Measurements from ENCODE around the gene BCL3. TPM values are rescaled to one million over a fixed set of nuclear protein-coding genes. Genes with fewer than 3 reads are reported as not detected.

BCL3 gene
- total and polyA plus RNA-seq, 2 of the 13 experiments (the other 11 are each of a cell fraction or from before 2014, with no cell fraction given) = 2.3 to 4.0 TPM

DNA sequence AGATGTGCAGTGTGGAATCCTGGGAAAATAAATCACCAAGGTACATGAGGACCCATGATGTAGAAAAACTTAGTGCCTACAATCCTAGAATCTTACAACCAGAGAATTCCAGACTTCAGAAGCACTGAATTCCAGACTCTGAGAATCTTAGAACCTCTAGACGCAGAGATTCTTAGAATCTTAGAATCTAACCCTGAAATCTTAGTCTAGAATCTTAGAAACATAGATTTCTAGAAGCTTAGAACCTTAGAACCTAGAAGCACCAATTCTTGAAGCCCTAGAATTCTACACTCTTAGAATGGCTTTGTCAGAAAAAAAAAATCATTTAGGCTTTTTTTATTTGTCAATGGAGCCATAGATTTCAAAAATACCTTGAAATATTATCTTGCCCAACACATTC is 43.5 kb upstream of the BCL3 start:
- peaks cover 30% of the 10 kb centered on the region for H3K4me1 ChIP-seq (ENCODE audit: insufficient read depth, low read length)
- no peak overlapping the region for H2AFZ ChIP-seq (ENCODE audit: low read length)
- POLR2A ChIA-PET = interaction anchor here (1.5 kb wide), 1 partner anchor 10 kb away, joined by 6 read pairs; no protein-coding TSS in a partner anchor
- no TSS peak for BruUV-seq (replicated peaks)
- H3K79me2 ChIP-seq (ENCODE audit: insufficient read depth, low read length) = no peaks in the 10 kb centered on the region
- H4K20me1 ChIP-seq (ENCODE audit: insufficient read depth, low read length) = no peaks in the 10 kb centered on the region
- H3K27me3 ChIP-seq (ENCODE audit: control insufficient read depth in 1 of 2, insufficient read depth in 2 of 2, low read length in 2 of 2) = no peaks in the 10 kb centered on the region
- no peaks in the 10 kb centered on the region for H3K9me3 ChIP-seq (ENCODE audit: low read length)
- no peak for FAIRE-seq
- H3K36me3 ChIP-seq (replicated peaks in 1 of 2; ENCODE audit: control insufficient read depth in 1 of 2, insufficient read depth in 2 of 2, low read length in 2 of 2) = no peaks in the 10 kb centered on the region
- CTCF ChIA-PET (ENCODE audit: low intra/inter-chr PET ratio, low total read pairs) = no interaction called here
- TF ChIP-seq ZNF337 (CRISPR knock-in tag; IDR thresholded peaks at IDR 0.05; ENCODE audit: borderline replicate concordance, low read depth) (no peak), CEBPB (IDR thresholded peaks at IDR 0.05; ENCODE audit: borderline replicate concordance, low read depth, low read length) (no peak), TRIM24 (CRISPR knock-in tag; IDR thresholded peaks at IDR 0.05) (no peak), MXD4 (CRISPR knock-in tag; IDR thresholded peaks at IDR 0.05) (no peak), TEAD3 (CRISPR knock-in tag; optimal IDR thresholded peaks at IDR 0.05; ENCODE audit: borderline replicate concordance) (no peak), ZNF556 (CRISPR knock-in tag; IDR thresholded peaks at IDR 0.05; ENCODE audit: borderline replicate concordance) (no peak), MLLT10 (CRISPR knock-in tag; IDR thresholded peaks at IDR 0.05) (no peak), RAD51 (IDR thresholded peaks at IDR 0.05; ENCODE audit: borderline replicate concordance) (no peak), ZNF451 (CRISPR knock-in tag; IDR thresholded peaks at IDR 0.05) (no peak), HOXD1 (CRISPR knock-in tag; IDR thresholded peaks at IDR 0.05) (no peak)
- TF ChIP-seq, protein P1, sequence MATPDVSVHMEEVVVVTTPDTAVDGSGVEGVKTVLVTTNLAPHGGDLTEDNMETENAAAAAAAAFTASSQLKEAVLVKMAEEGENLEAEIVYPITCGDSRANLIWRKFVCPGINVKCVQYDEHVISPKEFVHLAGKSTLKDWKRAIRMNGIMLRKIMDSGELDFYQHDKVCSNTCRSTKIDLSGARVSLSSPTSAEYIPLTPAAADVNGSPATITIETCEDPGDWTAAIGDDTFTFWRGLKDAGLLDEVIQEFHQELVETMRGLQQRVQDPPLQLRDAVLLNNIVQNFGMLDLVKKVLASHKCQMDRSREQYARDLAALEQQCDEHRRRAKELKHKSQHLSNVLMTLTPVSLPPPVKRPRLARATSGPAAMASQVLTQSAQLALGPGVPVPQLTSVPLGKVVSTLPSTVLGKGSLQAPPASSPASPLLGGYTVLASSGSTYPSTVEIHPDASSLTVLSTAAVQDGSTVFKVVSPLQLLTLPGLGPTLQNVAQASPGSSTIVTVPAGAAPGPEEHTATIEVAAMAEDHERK (CRISPR knock-in tag; IDR thresholded peaks at IDR 0.05; ENCODE audit: low read depth) = no peak
- TF ChIP-seq, protein P2, sequence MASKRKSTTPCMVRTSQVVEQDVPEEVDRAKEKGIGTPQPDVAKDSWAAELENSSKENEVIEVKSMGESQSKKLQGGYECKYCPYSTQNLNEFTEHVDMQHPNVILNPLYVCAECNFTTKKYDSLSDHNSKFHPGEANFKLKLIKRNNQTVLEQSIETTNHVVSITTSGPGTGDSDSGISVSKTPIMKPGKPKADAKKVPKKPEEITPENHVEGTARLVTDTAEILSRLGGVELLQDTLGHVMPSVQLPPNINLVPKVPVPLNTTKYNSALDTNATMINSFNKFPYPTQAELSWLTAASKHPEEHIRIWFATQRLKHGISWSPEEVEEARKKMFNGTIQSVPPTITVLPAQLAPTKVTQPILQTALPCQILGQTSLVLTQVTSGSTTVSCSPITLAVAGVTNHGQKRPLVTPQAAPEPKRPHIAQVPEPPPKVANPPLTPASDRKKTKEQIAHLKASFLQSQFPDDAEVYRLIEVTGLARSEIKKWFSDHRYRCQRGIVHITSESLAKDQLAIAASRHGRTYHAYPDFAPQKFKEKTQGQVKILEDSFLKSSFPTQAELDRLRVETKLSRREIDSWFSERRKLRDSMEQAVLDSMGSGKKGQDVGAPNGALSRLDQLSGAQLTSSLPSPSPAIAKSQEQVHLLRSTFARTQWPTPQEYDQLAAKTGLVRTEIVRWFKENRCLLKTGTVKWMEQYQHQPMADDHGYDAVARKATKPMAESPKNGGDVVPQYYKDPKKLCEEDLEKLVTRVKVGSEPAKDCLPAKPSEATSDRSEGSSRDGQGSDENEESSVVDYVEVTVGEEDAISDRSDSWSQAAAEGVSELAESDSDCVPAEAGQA (IDR thresholded peaks at IDR 0.05; ENCODE audit: low read depth) = no peak
- TF ChIP-seq, protein P2 (CRISPR knock-in tag; IDR thresholded peaks at IDR 0.05; ENCODE audit: borderline replicate concordance) = no peak
- no peak overlapping the region for H3K9ac ChIP-seq (ENCODE audit: insufficient read depth, low read depth, low read length)
- ATAC-seq = no peak
- no peak overlapping the region for H3K4me2 ChIP-seq (ENCODE audit: low read depth, low read length)
- 82% methylated on average over 1 of the region's 1 CpG for WGBS (ENCODE audit: low lambda C conversion rate)
- H3K4me3 ChIP-seq (replicated peaks in 1 of 3; ENCODE audit: insufficient read depth in 1 of 3, low read depth in 2 of 3, low read length in 3 of 3) = no peak overlapping the region
- in situ Hi-C loops (cut with HindIII; ENCODE audit: extremely low pct_ligation_motif_present, low pct_unique_long_range_greater_than_20kb) = no loop called here
- DNase-seq (ENCODE audit: low spot score) = no peak
- intact Hi-C loops (cut with micrococcal nuclease; ENCODE audit: unreplicated experiment) = no loop called here
- no peak overlapping the region for H3K27ac ChIP-seq (ENCODE audit: extremely low read length, insufficient read depth, low read length)
